GM12865 (cell line): ENCODE measurements around the gene SMTNL2.

Experiments used
- DNase-seq: peaks from one replicate; pipeline ENCODE4 v3.0.0; 2010; ENCODE audit warnings: low read depth
- H3K4me3 ChIP-seq: 2 replicates; pipeline ENCODE4 v1.5.1; 2011; ENCODE audit warnings: mild to moderate bottlenecking, low read depth, low read length, control low read depth
- TF ChIP-seq, protein P1 (sequence below): IDR thresholded peaks from 2 replicates; pipeline ENCODE4 v1.5.1; 2011; ENCODE audit warnings: low read length, control low read depth, low read depth, inconsistent platforms; ENCODE audit not compliant: insufficient read depth; ENCODE audit errors: missing control alignments

Gene SMTNL2

DNA sequence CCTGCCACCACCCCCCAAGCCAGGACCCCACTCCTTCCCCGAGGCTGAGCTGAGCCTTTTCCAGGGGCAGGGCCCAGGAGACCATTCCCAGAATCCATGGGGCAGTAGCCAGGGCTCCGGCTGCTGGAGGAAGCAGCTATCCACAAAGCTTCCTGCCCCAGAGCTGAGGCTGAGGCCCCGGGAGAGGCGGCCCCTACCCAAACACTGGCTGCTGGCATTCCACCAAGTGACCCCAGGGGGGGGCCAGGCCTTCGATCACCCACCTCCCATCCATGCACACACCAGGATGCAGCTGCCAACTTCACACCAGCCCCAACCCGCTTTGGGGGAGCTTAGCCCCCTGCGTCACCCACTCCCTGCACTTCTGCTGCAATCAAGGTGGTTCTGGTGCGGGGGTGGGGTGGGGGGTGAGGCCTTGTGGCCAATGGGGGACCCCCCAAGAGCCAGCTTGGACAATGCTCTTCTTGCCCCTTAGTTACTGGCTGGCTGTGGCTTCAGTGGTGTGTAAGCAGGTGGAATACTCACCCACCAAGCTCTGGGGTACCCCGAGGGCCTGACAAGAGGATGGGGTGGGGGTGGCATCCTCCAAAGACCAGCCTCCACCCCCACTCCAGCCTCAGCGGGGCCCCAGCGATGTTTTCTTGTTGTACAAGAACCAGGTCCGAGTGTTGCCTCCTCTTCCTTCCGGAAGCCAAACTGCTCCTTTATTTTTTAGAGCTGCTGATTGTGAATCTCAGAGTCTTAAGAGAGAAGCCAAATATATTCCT lies 45.9 kb upstream of the SMTNL2 start:
- TF ChIP-seq, protein P1, sequence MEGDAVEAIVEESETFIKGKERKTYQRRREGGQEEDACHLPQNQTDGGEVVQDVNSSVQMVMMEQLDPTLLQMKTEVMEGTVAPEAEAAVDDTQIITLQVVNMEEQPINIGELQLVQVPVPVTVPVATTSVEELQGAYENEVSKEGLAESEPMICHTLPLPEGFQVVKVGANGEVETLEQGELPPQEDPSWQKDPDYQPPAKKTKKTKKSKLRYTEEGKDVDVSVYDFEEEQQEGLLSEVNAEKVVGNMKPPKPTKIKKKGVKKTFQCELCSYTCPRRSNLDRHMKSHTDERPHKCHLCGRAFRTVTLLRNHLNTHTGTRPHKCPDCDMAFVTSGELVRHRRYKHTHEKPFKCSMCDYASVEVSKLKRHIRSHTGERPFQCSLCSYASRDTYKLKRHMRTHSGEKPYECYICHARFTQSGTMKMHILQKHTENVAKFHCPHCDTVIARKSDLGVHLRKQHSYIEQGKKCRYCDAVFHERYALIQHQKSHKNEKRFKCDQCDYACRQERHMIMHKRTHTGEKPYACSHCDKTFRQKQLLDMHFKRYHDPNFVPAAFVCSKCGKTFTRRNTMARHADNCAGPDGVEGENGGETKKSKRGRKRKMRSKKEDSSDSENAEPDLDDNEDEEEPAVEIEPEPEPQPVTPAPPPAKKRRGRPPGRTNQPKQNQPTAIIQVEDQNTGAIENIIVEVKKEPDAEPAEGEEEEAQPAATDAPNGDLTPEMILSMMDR, result no peak
- no peak overlapping the region for H3K4me3 ChIP-seq
- no peak for DNase-seq

DNA sequence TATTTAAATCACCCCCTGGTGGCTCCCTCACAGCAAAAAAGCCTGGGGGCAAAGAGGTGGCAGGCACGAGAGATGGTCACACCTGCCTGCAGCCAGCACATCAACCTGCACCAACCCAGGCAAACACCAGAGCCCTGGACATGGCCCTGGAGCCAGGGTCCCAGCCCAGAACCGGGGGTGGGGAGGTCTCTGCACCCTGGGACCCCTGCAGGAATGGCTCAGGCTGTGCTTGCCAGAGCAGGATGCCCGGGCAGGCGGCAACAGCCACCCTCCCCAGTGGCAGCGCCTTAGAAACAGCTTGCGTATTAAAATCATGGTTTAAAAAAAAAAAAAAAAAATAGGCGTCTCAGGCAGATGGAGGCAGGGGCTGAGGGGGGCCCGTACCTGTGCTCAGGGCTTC lies 45.3 kb upstream of the SMTNL2 start:
- TF ChIP-seq, protein P1, result no peak
- no peak overlapping the region for H3K4me3 ChIP-seq
- no peak for DNase-seq

DNA sequence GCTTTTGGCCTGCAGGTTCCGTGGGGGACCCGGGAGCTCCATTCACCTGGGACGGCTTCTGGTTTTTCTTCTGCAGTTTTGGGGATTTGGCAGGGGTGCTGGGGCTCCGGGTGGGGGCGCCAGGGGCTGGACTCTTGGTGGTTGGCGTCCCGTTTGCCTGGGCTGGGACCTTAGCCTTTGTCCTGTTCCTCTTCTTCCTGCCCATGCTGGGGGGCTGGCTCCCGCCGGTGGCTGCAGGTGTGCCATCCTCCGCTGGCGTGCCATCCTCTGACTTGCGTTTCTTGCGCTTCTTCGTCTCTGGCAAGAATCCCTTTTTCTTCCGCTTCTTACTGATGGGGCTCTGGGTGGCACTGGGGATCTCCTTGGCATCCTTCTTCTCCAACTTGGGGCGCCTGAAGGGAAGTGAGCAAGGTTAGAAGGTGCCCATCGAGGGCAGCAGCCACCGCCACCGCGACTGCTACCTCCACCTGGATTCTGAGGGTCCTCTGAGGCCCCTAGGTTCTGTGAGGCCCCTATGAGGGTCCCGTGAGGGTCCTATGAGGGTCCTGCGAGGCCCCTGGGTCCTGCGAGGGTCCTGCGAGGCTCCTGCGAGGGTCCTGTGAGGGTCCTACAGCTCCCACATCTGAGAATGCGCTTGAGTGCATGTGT lies 44.6 kb upstream of the SMTNL2 start:
- TF ChIP-seq, protein P1, result no peak
- DNase-seq, result no peak
- H3K4me3 ChIP-seq, result no peak overlapping the region

DNA sequence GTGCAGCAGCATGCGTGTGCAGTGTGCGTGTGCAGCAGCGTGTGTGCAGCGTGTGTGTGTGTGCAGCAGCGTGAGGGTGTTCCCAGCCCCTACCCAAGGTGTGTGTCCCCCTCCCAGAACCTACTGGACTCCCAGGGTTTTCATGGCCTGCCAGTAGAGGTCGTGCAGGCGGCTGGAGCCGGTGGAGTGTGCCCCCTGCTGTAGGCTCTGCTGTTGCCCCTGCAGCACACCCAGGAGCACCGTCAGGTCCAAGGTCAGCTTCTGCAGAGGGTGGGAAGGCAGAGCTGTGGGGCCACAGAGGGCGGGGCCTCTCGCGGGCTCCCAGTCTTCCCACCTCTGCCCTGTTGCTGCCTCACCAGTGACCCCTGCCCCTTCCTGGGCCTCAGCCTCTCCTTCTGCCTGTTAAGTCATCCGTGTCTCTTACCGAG lies 44.1 kb upstream of the SMTNL2 start:
- TF ChIP-seq, protein P1, result peak; percentile 2
- no peak for DNase-seq
- H3K4me3 ChIP-seq, result no peak overlapping the region

DNA sequence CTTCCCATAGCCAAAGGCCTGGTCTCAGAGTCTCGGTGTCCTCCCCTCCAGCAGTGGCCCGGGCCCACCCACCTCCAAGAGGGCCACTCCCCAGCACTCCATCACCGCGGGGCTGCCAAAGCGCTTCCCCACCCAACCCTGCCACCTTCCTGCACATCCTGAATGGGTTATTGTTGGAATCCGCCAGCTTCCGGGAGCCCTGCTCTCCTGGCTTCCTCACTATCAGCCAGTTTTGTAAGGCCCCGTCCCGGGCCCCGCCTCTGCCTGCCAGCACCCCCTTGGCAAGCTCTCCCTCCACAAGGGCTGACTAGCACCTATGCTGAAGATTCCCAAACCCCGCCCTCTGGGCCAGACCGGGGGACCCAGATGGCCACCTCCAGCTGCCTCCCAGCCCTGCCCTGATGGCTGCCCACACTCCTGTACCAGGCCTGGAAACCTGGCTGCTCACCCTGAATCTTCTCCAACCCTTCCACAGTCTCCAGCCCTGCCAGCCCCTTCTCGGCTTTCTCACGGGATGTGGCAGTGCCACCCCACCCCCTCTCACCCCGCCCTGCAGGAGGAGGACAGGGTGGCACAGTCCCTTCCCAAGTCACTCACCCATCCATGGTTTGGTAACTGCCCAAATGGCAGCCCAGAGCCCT lies 43.5 kb upstream of the SMTNL2 start:
- TF ChIP-seq, protein P1, result no peak
- no peak overlapping the region for H3K4me3 ChIP-seq
- DNase-seq, result no peak

DNA sequence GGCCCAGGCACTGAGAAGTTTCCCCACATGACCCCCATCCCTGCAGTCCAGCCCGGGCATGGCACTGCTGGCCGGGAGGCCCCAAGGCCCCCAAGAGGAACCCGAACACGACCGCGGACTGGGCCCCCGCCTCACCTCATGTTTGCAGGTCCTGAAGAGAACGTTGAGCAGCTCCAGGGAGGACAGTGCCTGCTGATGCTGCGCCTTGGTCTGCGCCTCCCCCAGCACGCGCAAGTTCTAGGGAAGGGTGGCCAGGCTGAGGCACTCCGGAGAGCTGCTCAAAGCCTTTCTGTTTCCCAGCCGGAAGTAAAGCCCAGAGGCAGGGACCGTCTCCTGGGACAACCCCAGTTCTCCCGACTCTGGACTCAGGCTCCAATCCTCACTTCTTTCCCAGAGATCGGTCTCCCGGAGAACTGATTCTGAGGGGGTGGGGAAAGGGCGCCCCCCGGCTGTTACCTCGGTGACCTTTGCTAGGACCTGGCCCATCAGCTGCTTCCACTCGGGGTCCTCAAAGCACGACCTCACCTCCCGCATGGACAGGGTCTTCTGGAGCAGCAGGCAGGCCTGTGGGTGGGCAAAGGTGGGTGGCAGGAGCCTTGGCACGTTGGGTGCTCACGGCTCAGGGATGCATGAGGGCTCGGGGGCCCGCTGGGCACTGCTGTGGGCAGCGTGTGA lies 42.9 kb upstream of the SMTNL2 start:
- DNase-seq, result no peak
- no peak overlapping the region for H3K4me3 ChIP-seq
- TF ChIP-seq, protein P1, result no peak
